Measurements from ENCODE around the gene CX3CL1.

The CX3CL1 gene

GRCh38 chr16:57379579-57379978 is 7.3 kb downstream of the CX3CL1 start:
- Histone ChIP-seq H3K27ac (peak overlapping the region in 1 of 21 experiments; percentile 44), H3K4me3 (no peak overlapping the region)

GRCh38 chr16:57380671-57381462 is 8.6 kb downstream of the CX3CL1 start:
- Histone ChIP-seq H3K27ac (peak overlapping the region in 2 of 21 experiments; percentile 14 to 20), H3K4me3 (no peak overlapping the region)

- no peak overlapping the region for H3K27ac ChIP-seq
- no peak overlapping the region for H3K4me3 ChIP-seq
Observed at GRCh38 chr16:57381791-57382534, 9.7 kb downstream of the CX3CL1 start.

GRCh38 chr16:57382535-57383275 is 10.4 kb downstream of the CX3CL1 start:
- H3K27ac ChIP-seq, result no peak overlapping the region

GRCh38 chr16:57383276-57384247 is 11.3 kb downstream of the CX3CL1 start:
- Histone ChIP-seq H3K4me3 (no peak overlapping the region), H3K27ac (peak overlapping the region in 1 of 21 experiments; percentile 27)

More at GRCh38 chr16:57382535-57383275, 10.4 kb downstream of the CX3CL1 start:
- no peak overlapping the region for H3K4me3 ChIP-seq

- no peak overlapping the region for H3K4me3 ChIP-seq
- H3K27ac ChIP-seq, result peak overlapping the region in 1 of 21 experiments; percentile 27
Observed at GRCh38 chr16:57384248-57385070, 12.2 kb downstream of the CX3CL1 start.

- Histone ChIP-seq H3K27ac (no peak overlapping the region), H3K4me3 (no peak overlapping the region)
Observed at GRCh38 chr16:57385083-57385482, 12.8 kb downstream of the CX3CL1 start.

GRCh38 chr16:57386381-57386951 is 14.2 kb downstream of the CX3CL1 start:
- no peak overlapping the region for H3K27ac ChIP-seq

GRCh38 chr16:57387598-57388354 is 15.5 kb downstream of the CX3CL1 start:
- Histone ChIP-seq H3K4me3 (no peak overlapping the region), H3K27ac (peak overlapping the region in 1 of 21 experiments; percentile 15)

More at GRCh38 chr16:57386381-57386951, 14.2 kb downstream of the CX3CL1 start:
- no peak overlapping the region for H3K4me3 ChIP-seq

- Histone ChIP-seq H3K4me3 (no peak overlapping the region), H3K27ac (peak overlapping the region in 1 of 21 experiments; percentile 15)
Observed at GRCh38 chr16:57388359-57389086, 16.2 kb downstream of the CX3CL1 start.

GRCh38 chr16:57389087-57389468 is 16.8 kb downstream of the CX3CL1 start:
- Histone ChIP-seq H3K27ac (no peak overlapping the region), H3K4me3 (no peak overlapping the region)

GRCh38 chr16:57390636-57391295 is 18.5 kb downstream of the CX3CL1 start:
- no peak overlapping the region for H3K27ac ChIP-seq
- H3K4me3 ChIP-seq, result no peak overlapping the region

- H3K4me3 ChIP-seq, result no peak overlapping the region
- H3K27ac ChIP-seq, result no peak overlapping the region
Observed at GRCh38 chr16:57391300-57391699, 19.0 kb downstream of the CX3CL1 start.

GRCh38 chr16:57391708-57392107 is 19.4 kb downstream of the CX3CL1 start:
- Histone ChIP-seq H3K4me3 (no peak overlapping the region), H3K27ac (no peak overlapping the region)

GRCh38 chr16:57392694-57393093 is 20.4 kb downstream of the CX3CL1 start:
- Histone ChIP-seq H3K4me3 (no peak overlapping the region), H3K27ac (no peak overlapping the region)

- Histone ChIP-seq H3K4me3 (no peak overlapping the region), H3K27ac (no peak overlapping the region)
Observed at GRCh38 chr16:57394444-57394843, 22.2 kb downstream of the CX3CL1 start.

Data from skin epidermis (tissue), 12 donors.